ENCODE results near the gene ZBTB7C. TPM values are rescaled to one million over a fixed set of nuclear protein-coding genes. Genes with fewer than 3 reads are reported as not detected.

The ZBTB7C gene
- total and polyA plus RNA-seq, 10 of the 15 experiments (the other 5 are each of a cell fraction or from before 2014, with no cell fraction given), result under 0.01 to 0.08 (median 0.01) TPM; not detected in 7

GRCh38 chr18:48330016-48330991 lies 78.9 kb downstream of the ZBTB7C start:
- Histone ChIP-seq H2AFZ (ENCODE audit: control insufficient read depth, low read depth, low read length) (no peak overlapping the region; the same call in 1 of the 2 replicates), H3K79me2 (ENCODE audit: control insufficient read depth, insufficient read depth, low read length) (no peaks in the 10 kb centered on the region), H3K27me3 (replicated peaks in 1 of 2; ENCODE audit: control insufficient read depth in 2 of 2, insufficient read depth in 2 of 2, low read length in 1 of 2) (peaks cover 0 to 2% of the 10 kb centered on the region in 2 experiments; a peak in 2 of 4 replicates), H3K4me2 (ENCODE audit: control insufficient read depth, insufficient read depth) (no peak overlapping the region), H3K4me1 (ENCODE audit: control insufficient read depth, insufficient read depth, low read length) (no peaks in the 10 kb centered on the region), H4K20me1 (ENCODE audit: control insufficient read depth, insufficient read depth) (no peaks in the 10 kb centered on the region), H3K9me3 (replicated peaks; ENCODE audit: control insufficient read depth, insufficient read depth, low read length) (no peaks in the 10 kb centered on the region; the same call in 2 of the 3 replicates), H3K27ac (ENCODE audit: control insufficient read depth, insufficient read depth) (no peak overlapping the region), H3K36me3 (ENCODE audit: control insufficient read depth in 2 of 2, insufficient read depth in 2 of 2, low read length in 1 of 2) (no peaks in the 10 kb centered on the region), H3K9ac (ENCODE audit: control insufficient read depth, insufficient read depth, low read length) (no peak overlapping the region), H3K4me3 (no peak overlapping the region)
- WGBS (ENCODE audit: insufficient coverage, insufficient replicate concordance, low lambda C conversion rate, missing lambda C conversion rate), result 19% methylated on average over 8 of the region's 8 CpGs
- ChIA-PET SMC1A (ENCODE audit: uncharacterized antibody, unreplicated experiment) (no interaction called here), RAD21 (ENCODE audit: unreplicated experiment) (no interaction called here), CTCF (no interaction called here), POLR2A (no interaction called here)
- BruUV-seq (replicated peaks), result no TSS peak
- FAIRE-seq, result no peak
- TF ChIP-seq CUX1 (IDR thresholded peaks at IDR 0.05; ENCODE audit: insufficient replicate concordance, low read depth, low read length) (no peak), FOXM1 (IDR thresholded peaks at IDR 0.05; ENCODE audit: low read depth, low read length) (no peak), EGR1 (IDR thresholded peaks at IDR 0.05; ENCODE audit: borderline replicate concordance in 1 of 2, low read depth in 2 of 2, low read length in 2 of 2) (no peak), WRNIP1 (IDR thresholded peaks at IDR 0.05; ENCODE audit: borderline replicate concordance, low read depth, low read length) (no peak), PAX5 (IDR thresholded peaks at IDR 0.05; ENCODE audit: borderline replicate concordance, low read depth, low read length) (no peak), EED (IDR thresholded peaks at IDR 0.05; ENCODE audit: low read depth) (no peak), BHLHE40 (IDR thresholded peaks at IDR 0.05; ENCODE audit: borderline replicate concordance in 1 of 2, low read depth in 2 of 2, low read length in 1 of 2) (no peak), CBX3 (IDR thresholded peaks at IDR 0.05; ENCODE audit: borderline replicate concordance, low read depth) (no peak), SREBF1 (IDR thresholded peaks at IDR 0.05; ENCODE audit: low read length) (no peak), CREB1 (IDR thresholded peaks at IDR 0.05; ENCODE audit: low read depth) (no peak), PML (IDR thresholded peaks at IDR 0.05; ENCODE audit: low read length) (no peak), NFYB (IDR thresholded peaks at IDR 0.05; ENCODE audit: insufficient read depth, low read depth, low read length) (no peak), STAT3 (IDR thresholded peaks at IDR 0.05; ENCODE audit: low read depth, low read length) (no peak), ETV6 (conservative IDR thresholded peaks at IDR 0.05 in 1 of 2, IDR thresholded peaks at IDR 0.05 in 1 of 2; ENCODE audit: borderline replicate concordance in 1 of 2, low read depth in 1 of 2) (no peak)
- no peak for DNase-seq (ENCODE audit: low read depth, low spot score)
- in situ Hi-C loops (cut with MboI), result no loop called here
- no peak for ATAC-seq
- intact Hi-C loops (cut with micrococcal nuclease; ENCODE audit: unreplicated experiment), result no loop called here

Data from GM12878 (cell line).